Left lung (tissue), 10 donors: ENCODE results near the gene IARS2. TPM values are rescaled to one million over a fixed set of nuclear protein-coding genes. Genes with fewer than 3 reads are reported as not detected.

Experiments
- ATAC-seq: fragments of 200-7000 bp; cut with Tn5 transposase; one replicate; pipeline ENCODE4 v1.9.1; 2020; ENCODE audit warnings: moderate library complexity
- DNase-seq, 4 donors: peaks; one replicate each; pipeline ENCODE4 v3.0.0-alpha.2; 2013 to 2020
- H3K27ac ChIP-seq, 2 donors: fragments of 200-600 bp; sonication (generic) in 1 of 2; one replicate each; pipeline versions ENCODE4 v1.5.0 to v1.8.0; 2020 to 2021
- H3K27me3 ChIP-seq, 2 donors: fragments of 200-600 bp; sonication (generic) in 1 of 2; one replicate each; pipeline versions ENCODE4 v1.5.0 to v1.8.0; 2020 to 2021
- H3K36me3 ChIP-seq, 2 donors: fragments of 200-600 bp; sonication (generic) in 1 of 2; one replicate each; pipeline versions ENCODE4 v1.5.0 to v1.8.0; 2020 to 2021
- H3K4me1 ChIP-seq, 2 donors: fragments of 200-600 bp; one replicate each; pipeline ENCODE4 v1.8.0; 2021
- H3K4me3 ChIP-seq, 2 donors: fragments of 200-600 bp; sonication (generic) in 1 of 2; one replicate each; pipeline versions ENCODE4 v1.5.0 to v1.8.0; 2020 to 2021; ENCODE audit warnings: mild to moderate bottlenecking in 1 of 2
- H3K9me3 ChIP-seq, 2 donors: fragments of 200-600 bp; sonication (generic) in 1 of 2; one replicate each; pipeline versions ENCODE4 v1.5.0 to v1.8.0; 2020 to 2021
- CTCF ChIP-seq, 2 donors: fragments of 200-600 bp; sonication (generic) in 1 of 2; IDR thresholded peaks; one replicate each; pipeline versions ENCODE4 v1.5.0 to v1.8.0; 2021; ENCODE audit warnings: antibody characterized with exemption in 2 of 2
- intact Hi-C, 2 donors: fragments of 100-400 bp; cut with DNase I; formaldehyde crosslinking; loops; one replicate each; pipeline versions ENCODE4 v1.11.2 to v1.14.2; 2022
- polyA plus RNA-seq, 6 donors: library from polyadenylated mRNA; unstranded; fragments of 120-200 nt; gene quantifications; one replicate each; pipeline ENCODE4 v1.2.1, GENCODE V29; 2013; ENCODE audit not compliant: insufficient read length in 6 of 6
- total RNA-seq, 2 donors: library from RNA; stranded (reverse); fragmentation: NEBNext Ultra II Directional; extraction: Animal tissue kit (Norgen Biotek cat#: 25700); gene quantifications; one replicate each; pipeline ENCODE4 v1.2.1, GENCODE V29; 2021
- donor health status: DM: no; HTN: yes; CAD: no.
- donor health status: DM: no; HTN: no; CAD: no.

Gene IARS2
- total and polyA plus RNA-seq, 8 donors, result 60.3 to 86.3 (median 72.9) TPM

- no peaks in the 10 kb centered on the region for H3K4me1 ChIP-seq
- no peak for ATAC-seq
- no peak for DNase-seq
- intact Hi-C loops, result no loop called here
- no peaks in the 10 kb centered on the region for H3K27me3 ChIP-seq
- H3K4me3 ChIP-seq, result no peak overlapping the region
- H3K27ac ChIP-seq, result no peak overlapping the region
- TF ChIP-seq CTCF (IDR thresholded peaks at IDR 0.05), result no peak
- peaks cover 0 to 43% of the 10 kb centered on the region in 2 donors for H3K36me3 ChIP-seq
- no peaks in the 10 kb centered on the region for H3K9me3 ChIP-seq
These were observed 30.6 kb downstream of the IARS2 start for GRCh38 chr1:220124542-220124941.

- Histone ChIP-seq H3K4me3 (no peak overlapping the region), H3K36me3 (peaks cover 0 to 47% of the 10 kb centered on the region in 2 donors), H3K27ac (no peak overlapping the region), H3K4me1 (no peaks in the 10 kb centered on the region), H3K9me3 (no peaks in the 10 kb centered on the region), H3K27me3 (no peaks in the 10 kb centered on the region)
- no peak for TF ChIP-seq CTCF (IDR thresholded peaks at IDR 0.05)
- DNase-seq (no peak), ATAC-seq (no peak)
- intact Hi-C loops, result no loop called here
These were observed 33.1 kb downstream of the IARS2 start for GRCh38 chr1:220127076-220127475.

GRCh38 chr1:220129479-220130210, 35.7 kb downstream of the IARS2 start:
- peaks cover 0 to 59% of the 10 kb centered on the region in 2 donors for H3K36me3 ChIP-seq
- intact Hi-C loops, result no loop called here
- TF ChIP-seq CTCF (IDR thresholded peaks at IDR 0.05), result no peak

GRCh38 chr1:220135755-220136154, 41.8 kb downstream of the IARS2 start:
- Histone ChIP-seq H3K36me3 (peaks cover 0 to 67% of the 10 kb centered on the region in 2 donors), H3K27ac (no peak overlapping the region), H3K4me3 (no peak overlapping the region), H3K9me3 (no peaks in the 10 kb centered on the region), H3K27me3 (no peaks in the 10 kb centered on the region), H3K4me1 (peaks cover 0 to 6% of the 10 kb centered on the region in 2 donors)
- DNase-seq, result no peak
- no peak for ATAC-seq
- intact Hi-C loops, result no loop called here
- no peak for TF ChIP-seq CTCF (IDR thresholded peaks at IDR 0.05)

More at GRCh38 chr1:220129479-220130210, 35.7 kb downstream of the IARS2 start:
- DNase-seq (no peak), ATAC-seq (no peak)
- no peaks in the 10 kb centered on the region for H3K4me1 ChIP-seq
- H3K4me3 ChIP-seq, result no peak overlapping the region
- H3K9me3 ChIP-seq, result no peaks in the 10 kb centered on the region
- H3K27ac ChIP-seq, result no peak overlapping the region
- H3K27me3 ChIP-seq, result no peaks in the 10 kb centered on the region

GRCh38 chr1:220137019-220137786, 43.3 kb downstream of the IARS2 start:
- peaks cover 0 to 81% of the 10 kb centered on the region in 2 donors for H3K36me3 ChIP-seq
- ATAC-seq (peak; percentile 80), DNase-seq (peak in 1 of 4 donors; percentile 35)
- no peak overlapping the region for H3K4me3 ChIP-seq
- H3K9me3 ChIP-seq, result no peaks in the 10 kb centered on the region
- intact Hi-C loops, result no loop called here
- H3K27ac ChIP-seq, result peak overlapping the region in 1 of 2 donors; percentile 9
- TF ChIP-seq CTCF (IDR thresholded peaks at IDR 0.05), result no peak
- peaks cover 0 to 6% of the 10 kb centered on the region in 2 donors for H3K4me1 ChIP-seq
- H3K27me3 ChIP-seq, result no peaks in the 10 kb centered on the region
